ENCODE data around the gene NFATC2IP. TPM values are rescaled to one million over a fixed set of nuclear protein-coding genes. Genes with fewer than 3 reads are reported as not detected.
"Not testable (repeated sequence)": the region's sequence is repeated elsewhere in the genome, so short reads cannot be mapped to it uniquely, and the experiment has no call there.

NFATC2IP gene
- total RNA-seq, 1 donor from 2014 or later, result 17.9 TPM

- intact Hi-C loops (cut with DNase I), result loop anchor here (2.0 to 5.0 kb wide), 3 partner anchors 26 to 78 kb away; partner anchors contain the start of genes NFATC2IP and TUFM
- peak; percentile 94 for DNase-seq (ENCODE audit: low spot score)
Measured at GRCh38 chr16:28924762-28925385, 25.9 kb upstream of the NFATC2IP start, which contains the start of gene RABEP2. Gene RABEP2, minus strand, starts transcription at chr16:28925238. Its CDS starts 75 bp downstream, at chr16:28925163.

GRCh38 chr16:28925386-28926228, 25.1 kb upstream of the NFATC2IP start:
- intact Hi-C loops (cut with DNase I), result loop anchor here (2.0 kb wide), 2 partner anchors 25 to 79 kb away; partner anchors contain the start of genes NFATC2IP and TUFM
- DNase-seq (ENCODE audit: low spot score), result peak; percentile 89

- DNase-seq (ENCODE audit: low spot score); intact Hi-C loops (cut with DNase I): not testable (repeated sequence)
Measured at GRCh38 chr16:28926284-28926683, 24.5 kb upstream of the NFATC2IP start.

- intact Hi-C loops (cut with DNase I), result no loop called here
- no peak for DNase-seq (ENCODE audit: low spot score)
Measured at GRCh38 chr16:28927815-28928214, 22.9 kb upstream of the NFATC2IP start.

GRCh38 chr16:28930203-28930602, 20.5 kb upstream of the NFATC2IP start:
- DNase-seq (ENCODE audit: low spot score), result no peak
- intact Hi-C loops (cut with DNase I), result no loop called here

GRCh38 chr16:28930652-28931051, 20.1 kb upstream of the NFATC2IP start:
- DNase-seq (ENCODE audit: low spot score), result no peak
- intact Hi-C loops (cut with DNase I), result no loop called here

GRCh38 chr16:28931801-28932225, 18.9 kb upstream of the NFATC2IP start, which contains the start of gene CD19:
Gene CD19, plus strand, starts transcription at chr16:28931971. Its CDS starts 30 bp downstream, at chr16:28932001.
- intact Hi-C loops (cut with DNase I), result no loop called here
- DNase-seq (ENCODE audit: low spot score), result no peak

GRCh38 chr16:28932339-28933141, 18.2 kb upstream of the NFATC2IP start:
- intact Hi-C loops (cut with DNase I), result no loop called here
- no peak for DNase-seq (ENCODE audit: low spot score)

GRCh38 chr16:28933171-28933570, 17.6 kb upstream of the NFATC2IP start:
- intact Hi-C loops (cut with DNase I), result no loop called here
- DNase-seq (ENCODE audit: low spot score), result no peak

- no peak for DNase-seq (ENCODE audit: low spot score)
- intact Hi-C loops (cut with DNase I), result no loop called here
Measured at GRCh38 chr16:28935346-28935745, 15.4 kb upstream of the NFATC2IP start.

- intact Hi-C loops (cut with DNase I), result no loop called here
- peak; percentile 93 for DNase-seq (ENCODE audit: low spot score)
Measured at GRCh38 chr16:28935924-28936783, 14.6 kb upstream of the NFATC2IP start.

- intact Hi-C loops (cut with DNase I), result no loop called here
- no peak for DNase-seq (ENCODE audit: low spot score)
Measured at GRCh38 chr16:28936784-28937155, 14.0 kb upstream of the NFATC2IP start.

GRCh38 chr16:28937222-28937876, 13.4 kb upstream of the NFATC2IP start:
- DNase-seq (ENCODE audit: low spot score), result no peak
- intact Hi-C loops (cut with DNase I), result no loop called here

GRCh38 chr16:28938721-28939120, 12.0 kb upstream of the NFATC2IP start:
- intact Hi-C loops (cut with DNase I), result no loop called here
- no peak for DNase-seq (ENCODE audit: low spot score)

- intact Hi-C loops (cut with DNase I), result loop anchor here (10.0 kb wide), 1 partner anchor 445 kb away; the partner anchor contains the start of genes APOBR and CLN3
- not testable (repeated sequence) for DNase-seq (ENCODE audit: low spot score)
Measured at GRCh38 chr16:28939825-28940224, 10.9 kb upstream of the NFATC2IP start.

- intact Hi-C loops (cut with DNase I), result loop anchor here (10.0 kb wide), 1 partner anchor 448 kb away; the partner anchor contains the start of genes APOBR and CLN3
- no peak for DNase-seq (ENCODE audit: low spot score)
Measured at GRCh38 chr16:28943281-28943680, 7.5 kb upstream of the NFATC2IP start.

- intact Hi-C loops (cut with DNase I), result loop anchor here (5.0 to 10.0 kb wide), 3 partner anchors 79 to 452 kb away; partner anchors contain the start of genes APOBR, ATXN2L and CLN3
- no peak for DNase-seq (ENCODE audit: low spot score)
Measured at GRCh38 chr16:28946681-28947080, 4.1 kb upstream of the NFATC2IP start.

- DNase-seq (ENCODE audit: low spot score), result no peak
- intact Hi-C loops (cut with DNase I), result loop anchor here (2.0 kb wide), 1 partner anchor 27 kb away; the partner anchor contains the start of gene RABEP2
Measured at GRCh38 chr16:28951410-28951943, 740 bp downstream of the NFATC2IP start.
